ENCODE data around the gene LEMD1. TPM values are rescaled to one million over a fixed set of nuclear protein-coding genes. Genes with fewer than 3 reads are reported as not detected.

LEMD1 gene
- total RNA-seq, 1 donor from 2014 or later = not detected

DNA sequence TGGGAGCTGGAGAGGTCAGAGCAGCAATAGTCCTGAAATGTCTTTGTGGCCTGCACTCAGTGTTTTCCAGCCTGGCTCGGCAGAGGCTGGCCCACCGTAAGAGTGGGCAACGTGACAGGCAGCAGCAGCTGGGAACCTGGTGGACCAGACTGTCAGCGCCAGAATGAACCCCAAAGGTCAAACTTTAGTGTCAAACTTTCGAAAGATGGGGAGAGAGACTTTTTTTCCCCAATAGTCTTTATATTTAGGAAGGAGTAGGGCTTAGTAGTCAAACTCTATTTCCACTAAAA, 23.7 kb upstream of the LEMD1 start:
- peaks cover 38% of the 10 kb centered on the region for H3K27me3 Mint-ChIP-seq (ENCODE audit: low read depth)
- no peak for DNase-seq (ENCODE audit: low spot score)

GRCh38 chr1:205444931-205445645, 23.2 kb upstream of the LEMD1 start:
- Mint-ChIP-seq H3K27me3 (ENCODE audit: low read depth) (peaks cover 39% of the 10 kb centered on the region), H3K27ac (ENCODE audit: unreplicated experiment) (no peak overlapping the region), H3K9me3 (ENCODE audit: low read depth) (no peaks in the 10 kb centered on the region), H3K4me3 (ENCODE audit: unreplicated experiment) (no peak overlapping the region), H3K4me1 (ENCODE audit: low read depth) (peaks cover 8% of the 10 kb centered on the region), H3K36me3 (ENCODE audit: low read depth) (no peaks in the 10 kb centered on the region)
- DNase-seq (ENCODE audit: low spot score) = no peak
- TF ChIP-seq, protein P1, sequence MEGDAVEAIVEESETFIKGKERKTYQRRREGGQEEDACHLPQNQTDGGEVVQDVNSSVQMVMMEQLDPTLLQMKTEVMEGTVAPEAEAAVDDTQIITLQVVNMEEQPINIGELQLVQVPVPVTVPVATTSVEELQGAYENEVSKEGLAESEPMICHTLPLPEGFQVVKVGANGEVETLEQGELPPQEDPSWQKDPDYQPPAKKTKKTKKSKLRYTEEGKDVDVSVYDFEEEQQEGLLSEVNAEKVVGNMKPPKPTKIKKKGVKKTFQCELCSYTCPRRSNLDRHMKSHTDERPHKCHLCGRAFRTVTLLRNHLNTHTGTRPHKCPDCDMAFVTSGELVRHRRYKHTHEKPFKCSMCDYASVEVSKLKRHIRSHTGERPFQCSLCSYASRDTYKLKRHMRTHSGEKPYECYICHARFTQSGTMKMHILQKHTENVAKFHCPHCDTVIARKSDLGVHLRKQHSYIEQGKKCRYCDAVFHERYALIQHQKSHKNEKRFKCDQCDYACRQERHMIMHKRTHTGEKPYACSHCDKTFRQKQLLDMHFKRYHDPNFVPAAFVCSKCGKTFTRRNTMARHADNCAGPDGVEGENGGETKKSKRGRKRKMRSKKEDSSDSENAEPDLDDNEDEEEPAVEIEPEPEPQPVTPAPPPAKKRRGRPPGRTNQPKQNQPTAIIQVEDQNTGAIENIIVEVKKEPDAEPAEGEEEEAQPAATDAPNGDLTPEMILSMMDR (IDR thresholded peaks at IDR 0.05) = no peak

More for the DNA sequence above, 23.7 kb upstream of the LEMD1 start:
- H3K4me1 Mint-ChIP-seq (ENCODE audit: low read depth) = peaks cover 8% of the 10 kb centered on the region
- no peaks in the 10 kb centered on the region for H3K9me3 Mint-ChIP-seq (ENCODE audit: low read depth)
- H3K4me3 Mint-ChIP-seq (ENCODE audit: unreplicated experiment) = no peak overlapping the region
- H3K27ac Mint-ChIP-seq (ENCODE audit: unreplicated experiment) = no peak overlapping the region
- no peaks in the 10 kb centered on the region for H3K36me3 Mint-ChIP-seq (ENCODE audit: low read depth)
- TF ChIP-seq, protein P1 (IDR thresholded peaks at IDR 0.05) = no peak

DNA sequence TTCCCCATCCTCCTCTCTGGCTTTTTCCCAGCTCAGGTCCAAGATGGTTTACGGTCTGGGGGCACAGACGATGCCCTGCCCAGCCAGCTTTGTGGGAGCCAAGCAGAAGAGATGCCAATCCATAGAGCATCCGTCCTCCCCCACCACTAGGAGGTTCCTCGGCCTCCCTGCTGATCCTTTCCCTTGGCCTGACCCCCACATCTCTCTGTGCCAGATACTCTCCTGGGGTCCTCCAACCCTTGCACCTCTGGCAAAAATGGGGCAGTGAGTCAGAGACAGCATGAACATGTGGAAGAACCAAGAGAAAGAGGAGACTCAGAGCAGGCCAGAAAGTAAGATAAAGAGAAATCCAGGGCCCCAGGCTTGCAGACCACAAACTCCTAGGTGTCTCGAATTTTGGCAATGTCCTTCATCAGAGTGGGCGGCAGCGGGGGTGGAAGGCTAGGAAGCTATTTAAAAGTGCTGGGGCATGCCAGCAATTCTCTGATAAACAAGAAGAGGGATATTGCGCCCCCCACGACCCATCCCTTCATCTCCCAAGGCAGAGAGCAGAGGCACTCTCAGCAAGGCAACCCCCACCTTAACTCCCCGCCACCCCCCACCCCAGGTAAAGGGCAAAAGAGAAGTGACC, 22.6 kb upstream of the LEMD1 start:
- H3K4me3 Mint-ChIP-seq (ENCODE audit: unreplicated experiment) = no peak overlapping the region
- no peaks in the 10 kb centered on the region for H3K36me3 Mint-ChIP-seq (ENCODE audit: low read depth)
- H3K4me1 Mint-ChIP-seq (ENCODE audit: low read depth) = peaks cover 4% of the 10 kb centered on the region
- H3K27ac Mint-ChIP-seq (ENCODE audit: unreplicated experiment) = no peak overlapping the region
- DNase-seq (ENCODE audit: low spot score) = no peak
- TF ChIP-seq, protein P1 (IDR thresholded peaks at IDR 0.05) = no peak
- H3K9me3 Mint-ChIP-seq (ENCODE audit: low read depth) = no peaks in the 10 kb centered on the region
- H3K27me3 Mint-ChIP-seq (ENCODE audit: low read depth) = peaks cover 39% of the 10 kb centered on the region

GRCh38 chr1:205443585-205444299, 21.9 kb upstream of the LEMD1 start:
- no peaks in the 10 kb centered on the region for H3K9me3 Mint-ChIP-seq (ENCODE audit: low read depth)
- H3K27me3 Mint-ChIP-seq (ENCODE audit: low read depth) = peaks cover 40% of the 10 kb centered on the region
- H3K4me3 Mint-ChIP-seq (ENCODE audit: unreplicated experiment) = no peak overlapping the region
- DNase-seq (ENCODE audit: low spot score) = no peak
- TF ChIP-seq, protein P1 (IDR thresholded peaks at IDR 0.05) = no peak
- no peaks in the 10 kb centered on the region for H3K36me3 Mint-ChIP-seq (ENCODE audit: low read depth)
- H3K4me1 Mint-ChIP-seq (ENCODE audit: low read depth) = peaks cover 7% of the 10 kb centered on the region
- no peak overlapping the region for H3K27ac Mint-ChIP-seq (ENCODE audit: unreplicated experiment)

- Mint-ChIP-seq H3K4me3 (ENCODE audit: unreplicated experiment) (no peak overlapping the region), H3K27ac (ENCODE audit: unreplicated experiment) (no peak overlapping the region), H3K36me3 (ENCODE audit: low read depth) (no peaks in the 10 kb centered on the region), H3K4me1 (ENCODE audit: low read depth) (peaks cover 12% of the 10 kb centered on the region), H3K27me3 (ENCODE audit: low read depth) (peaks cover 38% of the 10 kb centered on the region), H3K9me3 (ENCODE audit: low read depth) (no peaks in the 10 kb centered on the region)
- DNase-seq (ENCODE audit: low spot score) = no peak
- TF ChIP-seq, protein P1 (IDR thresholded peaks at IDR 0.05) = no peak
These were observed 20.3 kb upstream of the LEMD1 start for GRCh38 chr1:205442051-205442725.

All from chondrocyte (in vitro differentiated cells).